Brain microvascular endothelial cell (primary cell): ENCODE data around the gene IQCC.

Experiments used
- DNase-seq: peaks from one replicate; pipeline ENCODE4 v3.0.0-alpha.2; 2020
- H3K27ac ChIP-seq: fragments of 250-450 bp; sonication (Bioruptor Pico); 2 replicates; pipeline ENCODE4 v1.5.1; 2020; ENCODE audit warnings: mild to moderate bottlenecking, moderate library complexity
- H3K27me3 ChIP-seq: fragments of 250-450 bp; sonication (Bioruptor Pico); replicated peaks from 2 replicates; pipeline ENCODE4 v1.5.1; 2020; ENCODE audit warnings: mild to moderate bottlenecking
- H3K36me3 ChIP-seq: fragments of 250-450 bp; sonication (Bioruptor Pico); replicated peaks from 2 replicates; pipeline ENCODE4 v1.5.1; 2020; ENCODE audit warnings: mild to moderate bottlenecking
- H3K4me3 ChIP-seq: 2 replicates; pipeline ENCODE4 v1.5.1; 2011; ENCODE audit warnings: low read depth, mild to moderate bottlenecking, control low read depth, low read length, moderate library complexity
- in situ Hi-C: cut with HindIII; loops from 2 replicates; pipeline ENCODE4 v1.10.0; 2017; ENCODE audit warnings: low sequenced_read_pairs, low pct_ligation_motif_present
- TF ChIP-seq, protein P1 (sequence below): IDR thresholded peaks from 2 replicates; pipeline ENCODE4 v1.5.1; 2011; ENCODE audit warnings: low read depth, mild to moderate bottlenecking, moderate library complexity, low read length, control low read depth, inconsistent platforms; ENCODE audit errors: missing control alignments

Gene IQCC

GRCh38 chr1:32192220-32192948 lies 13.1 kb upstream of the IQCC start:
- H3K27me3 ChIP-seq = no peaks in the 10 kb centered on the region
- peaks cover 95% of the 10 kb centered on the region for H3K36me3 ChIP-seq
- H3K4me3 ChIP-seq = no peak overlapping the region
- in situ Hi-C loops = no loop called here
- H3K27ac ChIP-seq = no peak overlapping the region
- no peak for DNase-seq
- TF ChIP-seq, protein P1, sequence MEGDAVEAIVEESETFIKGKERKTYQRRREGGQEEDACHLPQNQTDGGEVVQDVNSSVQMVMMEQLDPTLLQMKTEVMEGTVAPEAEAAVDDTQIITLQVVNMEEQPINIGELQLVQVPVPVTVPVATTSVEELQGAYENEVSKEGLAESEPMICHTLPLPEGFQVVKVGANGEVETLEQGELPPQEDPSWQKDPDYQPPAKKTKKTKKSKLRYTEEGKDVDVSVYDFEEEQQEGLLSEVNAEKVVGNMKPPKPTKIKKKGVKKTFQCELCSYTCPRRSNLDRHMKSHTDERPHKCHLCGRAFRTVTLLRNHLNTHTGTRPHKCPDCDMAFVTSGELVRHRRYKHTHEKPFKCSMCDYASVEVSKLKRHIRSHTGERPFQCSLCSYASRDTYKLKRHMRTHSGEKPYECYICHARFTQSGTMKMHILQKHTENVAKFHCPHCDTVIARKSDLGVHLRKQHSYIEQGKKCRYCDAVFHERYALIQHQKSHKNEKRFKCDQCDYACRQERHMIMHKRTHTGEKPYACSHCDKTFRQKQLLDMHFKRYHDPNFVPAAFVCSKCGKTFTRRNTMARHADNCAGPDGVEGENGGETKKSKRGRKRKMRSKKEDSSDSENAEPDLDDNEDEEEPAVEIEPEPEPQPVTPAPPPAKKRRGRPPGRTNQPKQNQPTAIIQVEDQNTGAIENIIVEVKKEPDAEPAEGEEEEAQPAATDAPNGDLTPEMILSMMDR = no peak

DNA sequence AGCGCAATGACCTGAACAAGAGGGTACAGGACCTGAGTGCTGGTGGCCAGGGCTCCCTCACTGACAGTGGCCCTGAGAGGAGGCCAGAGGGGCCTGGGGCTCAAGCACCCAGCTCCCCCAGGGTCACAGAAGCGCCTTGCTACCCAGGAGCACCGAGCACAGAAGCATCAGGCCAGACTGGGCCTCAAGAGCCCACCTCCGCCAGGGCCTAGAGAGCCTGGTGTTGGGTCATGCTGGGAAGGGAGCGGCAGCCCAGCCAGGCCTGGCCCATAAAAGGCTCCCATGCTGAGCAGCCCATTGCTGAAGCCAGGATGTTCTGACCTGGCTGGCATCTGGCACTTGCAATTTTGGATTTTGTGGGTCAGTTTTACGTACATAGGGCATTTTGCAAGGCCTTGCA lies 10.5 kb upstream of the IQCC start:
- TF ChIP-seq, protein P1 = no peak
- peaks cover 78% of the 10 kb centered on the region for H3K36me3 ChIP-seq
- no peak for DNase-seq
- no peaks in the 10 kb centered on the region for H3K27me3 ChIP-seq
- H3K4me3 ChIP-seq = no peak overlapping the region
- in situ Hi-C loops = no loop called here
- no peak overlapping the region for H3K27ac ChIP-seq

GRCh38 chr1:32195531-32195930 lies 9.9 kb upstream of the IQCC start:
- H3K27me3 ChIP-seq = no peaks in the 10 kb centered on the region
- no peak overlapping the region for H3K4me3 ChIP-seq
- peaks cover 72% of the 10 kb centered on the region for H3K36me3 ChIP-seq
- TF ChIP-seq, protein P1 = no peak
- in situ Hi-C loops = no loop called here
- H3K27ac ChIP-seq = no peak overlapping the region
- no peak for DNase-seq

DNA sequence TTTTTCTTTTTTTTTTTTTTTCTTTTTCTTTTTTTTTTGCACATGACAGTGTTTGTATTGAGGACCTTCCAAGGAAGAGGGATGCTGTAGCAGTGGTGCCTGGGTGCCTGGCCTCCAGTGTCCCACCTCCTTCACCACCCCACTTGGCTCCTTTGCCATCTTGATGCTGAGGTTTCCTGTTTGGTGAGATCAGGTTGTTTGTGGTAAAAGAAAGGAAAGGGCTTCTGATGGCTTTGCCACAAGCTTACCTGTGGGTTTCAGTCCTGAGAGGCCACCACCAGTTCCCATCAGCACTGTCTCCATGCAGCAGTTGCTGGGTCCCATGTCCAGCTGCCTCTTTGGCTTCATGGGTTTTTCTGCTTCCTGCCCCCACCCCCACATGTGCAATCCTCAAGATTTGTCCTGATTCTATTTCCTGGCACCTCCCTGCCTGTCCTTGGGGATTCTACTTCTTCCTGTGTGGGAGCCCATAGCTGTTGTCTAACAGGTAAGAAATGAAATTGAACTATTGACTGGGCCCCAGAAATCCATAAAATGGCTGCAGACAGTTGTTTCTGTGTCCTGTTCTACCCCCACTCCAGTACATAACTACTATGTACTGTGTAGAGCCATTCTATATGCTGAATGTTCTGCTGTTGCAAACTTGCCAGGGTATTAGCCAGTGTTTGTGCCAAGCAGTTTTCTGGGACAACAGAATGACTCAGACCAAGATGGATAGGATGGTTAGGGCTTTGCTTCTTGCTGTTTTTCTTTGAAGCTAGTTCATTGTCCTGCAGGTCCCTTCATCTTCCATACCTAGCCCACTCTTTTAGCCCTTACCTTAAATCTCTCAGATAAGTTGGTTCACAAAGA lies 9.3 kb upstream of the IQCC start:
- H3K4me3 ChIP-seq = no peak overlapping the region
- peaks cover 66% of the 10 kb centered on the region for H3K36me3 ChIP-seq
- DNase-seq = no peak
- no peak overlapping the region for H3K27ac ChIP-seq
- no peaks in the 10 kb centered on the region for H3K27me3 ChIP-seq
- in situ Hi-C loops = no loop called here
- TF ChIP-seq, protein P1 = no peak

DNA sequence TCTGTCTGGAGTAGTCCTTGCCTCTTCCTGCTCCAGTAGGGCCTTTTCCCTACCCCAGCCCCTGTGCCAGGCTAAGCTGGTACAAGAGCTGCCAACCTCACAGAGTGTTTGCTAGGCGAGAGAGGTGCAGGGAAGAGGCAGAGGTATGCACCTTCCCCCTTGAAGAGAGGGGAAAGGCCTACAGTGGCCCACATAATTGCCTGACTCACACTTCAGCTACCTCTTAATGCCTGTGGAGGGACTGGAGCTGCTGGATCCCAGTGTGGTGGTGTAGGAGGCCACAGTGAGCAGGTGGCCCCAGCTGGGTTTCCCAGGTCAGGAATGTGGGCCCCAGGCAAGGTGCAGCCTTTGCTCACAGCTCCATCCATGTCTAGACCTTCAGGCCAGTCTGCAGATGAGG lies 8.4 kb upstream of the IQCC start:
- H3K27ac ChIP-seq = no peak overlapping the region
- no peak for DNase-seq
- H3K36me3 ChIP-seq = peaks cover 57% of the 10 kb centered on the region
- no peaks in the 10 kb centered on the region for H3K27me3 ChIP-seq
- TF ChIP-seq, protein P1 = no peak
- H3K4me3 ChIP-seq = no peak overlapping the region
- in situ Hi-C loops = no loop called here
